Tibial artery (tissue), 4 donors: Measurements from ENCODE around the gene SSU72.

ENCODE experiments used
- DNase-seq, 2 donors: peaks; one replicate each; pipeline ENCODE4 v3.0.0-alpha.2; 2019
- H3K27ac ChIP-seq, 2 donors: fragments of 200-600 bp; sonication (generic) in 1 of 2; 1 replicate in 1 of 2; 2 replicates in 1 of 2; pipeline ENCODE4 v1.5.1; 2018 to 2019; ENCODE audit warnings: mild to moderate bottlenecking in 1 of 2
- H3K27me3 ChIP-seq, 2 donors: fragments of 200-600 bp; sonication (generic) in 1 of 2; one replicate each; pipeline versions ENCODE4 v1.5.1 to v1.6.0; 2016 to 2019
- H3K36me3 ChIP-seq, 3 donors: fragments of 200-600 bp; sonication (generic) in 2 of 3; one replicate each; pipeline ENCODE4 v1.5.1; 2016 to 2019; ENCODE audit warnings: mild to moderate bottlenecking in 2 of 3
- H3K4me1 ChIP-seq, 4 donors: fragments of 200-600 bp; sonication (generic) in 2 of 4; 1 replicate in 3 of 4; 2 replicates in 1 of 4; pipeline ENCODE4 v1.5.1; 2016 to 2019
- H3K4me3 ChIP-seq, 2 donors: fragments of 200-600 bp; sonication (generic) in 1 of 2; 1 replicate in 1 of 2; 2 replicates in 1 of 2; pipeline ENCODE4 v1.5.1; 2018 to 2019; ENCODE audit warnings: mild to moderate bottlenecking in 2 of 2
- H3K9me3 ChIP-seq, 3 donors: fragments of 200-600 bp; sonication (generic) in 1 of 3; one replicate each; pipeline ENCODE4 v1.5.1; 2016 to 2019
- CTCF ChIP-seq, 2 experiments: fragments of 200-600 bp in 1 of 2; fragments of 450-650 bp in 1 of 2; IDR thresholded peaks; one replicate each; pipeline ENCODE4 v1.5.1; 2017 to 2019; ENCODE audit warnings: antibody characterized with exemption in 2 of 2, mild to moderate bottlenecking in 1 of 2, moderate library complexity in 1 of 2
- intact Hi-C: fragments of 100-400 bp; cut with DNase I; formaldehyde crosslinking; loops from one replicate; pipeline ENCODE4 v1.15.0; 2023; ENCODE audit warnings: low total_unique reads

Gene SSU72

GRCh38 chr1:1574721-1575537 is at the start of gene SSU72:
SSU72 (minus strand) TSS chr1:1574863; CDS start chr1:1574557, 306 bp downstream.
- peaks cover 0 to 8% (median 0%) of the 10 kb centered on the region in 3 donors for H3K36me3 ChIP-seq
- intact Hi-C loops, result loop anchor here (2.0 kb wide), 1 partner anchor 40 kb away; the partner anchor contains the start of gene MIB2
- no peaks in the 10 kb centered on the region for H3K9me3 ChIP-seq
- H3K27me3 ChIP-seq, result no peaks in the 10 kb centered on the region
- peak; percentile 92 to 93 for DNase-seq
- H3K4me3 ChIP-seq, result peak within 1 kb of the TSS; percentile 81 to 95
- peak in 1 of 2 experiments; percentile 27 for TF ChIP-seq CTCF (IDR thresholded peaks at IDR 0.05)
- H3K4me1 ChIP-seq, result peaks cover 0 to 41% (median 22%) of the 10 kb centered on the region in 4 donors
- peak within 1 kb of the TSS; percentile 98 for H3K27ac ChIP-seq

GRCh38 chr1:1623631-1624442 is 49.2 kb upstream of the SSU72 start:
- H3K27ac ChIP-seq, result no peak overlapping the region
- H3K9me3 ChIP-seq, result no peaks in the 10 kb centered on the region
- no peak overlapping the region for H3K4me3 ChIP-seq
- peaks cover 0 to 13% of the 10 kb centered on the region in 2 donors for H3K27me3 ChIP-seq
- H3K36me3 ChIP-seq, result peaks cover 9 to 94% (median 27%) of the 10 kb centered on the region in 3 donors
- no peak for TF ChIP-seq CTCF (IDR thresholded peaks at IDR 0.05)
- intact Hi-C loops, result no loop called here
- H3K4me1 ChIP-seq, result no peaks in the 10 kb centered on the region
- DNase-seq, result no peak

GRCh38 chr1:1623181-1623630 is 48.5 kb upstream of the SSU72 start:
- no peak overlapping the region for H3K27ac ChIP-seq
- H3K36me3 ChIP-seq, result peaks cover 5 to 94% (median 20%) of the 10 kb centered on the region in 3 donors
- no peaks in the 10 kb centered on the region for H3K9me3 ChIP-seq
- no peak overlapping the region for H3K4me3 ChIP-seq
- H3K4me1 ChIP-seq, result no peaks in the 10 kb centered on the region
- no peak for DNase-seq
- peaks cover 0 to 7% of the 10 kb centered on the region in 2 donors for H3K27me3 ChIP-seq
- TF ChIP-seq CTCF (IDR thresholded peaks at IDR 0.05), result no peak
- intact Hi-C loops, result no loop called here

- no peak for TF ChIP-seq CTCF (IDR thresholded peaks at IDR 0.05)
- no peak for DNase-seq
- Histone ChIP-seq H3K27me3 (peaks cover 0 to 2% of the 10 kb centered on the region in 2 donors), H3K4me1 (peaks cover 0 to 2% (median under 1%) of the 10 kb centered on the region in 4 donors), H3K9me3 (no peaks in the 10 kb centered on the region), H3K27ac (no peak overlapping the region), H3K36me3 (peaks cover under 1 to 94% (median 21%) of the 10 kb centered on the region in 3 donors), H3K4me3 (no peak overlapping the region)
- intact Hi-C loops, result no loop called here
Measured at GRCh38 chr1:1622788-1623094, 48.1 kb upstream of the SSU72 start.

- DNase-seq, result no peak
- peaks cover 0 to 8% (median 5%) of the 10 kb centered on the region in 4 donors for H3K4me1 ChIP-seq
- H3K9me3 ChIP-seq, result no peaks in the 10 kb centered on the region
Measured at GRCh38 chr1:1622010-1622787, 47.5 kb upstream of the SSU72 start.

More at GRCh38 chr1:1622010-1622787, 47.5 kb upstream of the SSU72 start:
- no peak for TF ChIP-seq CTCF (IDR thresholded peaks at IDR 0.05)
- Histone ChIP-seq H3K4me3 (no peak overlapping the region), H3K36me3 (peaks cover 0 to 90% (median 16%) of the 10 kb centered on the region in 3 donors), H3K27ac (no peak overlapping the region), H3K27me3 (no peaks in the 10 kb centered on the region)
- intact Hi-C loops, result no loop called here
